ENCODE measurements around the gene LAMP2.

DNA sequence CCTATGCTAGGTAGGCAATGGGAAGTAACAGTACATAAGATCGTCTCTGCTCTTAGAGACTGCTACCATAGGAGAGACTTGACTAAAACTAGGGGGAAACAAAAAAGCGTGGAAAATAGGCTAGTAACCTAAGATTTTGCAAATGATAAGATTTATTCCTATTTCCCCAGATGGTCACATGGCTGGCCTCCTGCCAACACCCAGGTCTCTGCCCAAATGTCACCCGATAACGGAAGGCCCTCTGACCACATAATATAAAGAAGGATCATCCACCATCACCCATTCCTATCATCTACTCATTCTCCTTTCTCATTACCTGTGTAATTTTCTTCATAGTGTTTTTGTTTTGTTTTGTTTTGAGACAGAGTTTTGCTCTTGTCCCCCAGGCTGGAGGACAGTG is 4.7 kb downstream of the LAMP2 start:
- TF ChIP-seq EZH2phosphoT487 (IDR thresholded peaks at IDR 0.05; ENCODE audit: insufficient read depth, low read depth) (no peak), EZH2 (IDR thresholded peaks at IDR 0.05; ENCODE audit: insufficient read depth, poor library complexity, severe bottlenecking) (no peak)
